Lower lobe of right lung (tissue), 2 donors: ENCODE results near the gene TMEM212. TPM values are rescaled to one million over a fixed set of nuclear protein-coding genes. Genes with fewer than 3 reads are reported as not detected.

Source experiments
- ATAC-seq, 2 donors: fragments of 200-7000 bp; cut with Tn5 transposase; one replicate each; pipeline ENCODE4 v1.9.1; 2020 to 2022; ENCODE audit warnings: mild to moderate bottlenecking in 2 of 2, moderate library complexity in 2 of 2
- DNase-seq: peaks from one replicate; pipeline ENCODE4 v3.0.0-alpha.2; 2020
- H3K27ac ChIP-seq: fragments of 200-600 bp; one replicate; pipeline ENCODE4 v1.8.0; 2022
- H3K27me3 ChIP-seq: fragments of 200-600 bp; one replicate; pipeline ENCODE4 v1.8.0; 2022; ENCODE audit warnings: low read depth
- H3K36me3 ChIP-seq: fragments of 200-600 bp; one replicate; pipeline ENCODE4 v1.8.0; 2022; ENCODE audit warnings: mild to moderate bottlenecking
- H3K4me1 ChIP-seq: fragments of 200-600 bp; one replicate; pipeline ENCODE4 v1.8.0; 2022
- H3K4me3 ChIP-seq: fragments of 200-600 bp; one replicate; pipeline ENCODE4 v1.8.0; 2022; ENCODE audit warnings: mild to moderate bottlenecking
- H3K9me3 ChIP-seq: fragments of 200-600 bp; one replicate; pipeline ENCODE4 v1.8.0; 2022
- CTCF ChIP-seq: fragments of 200-600 bp; IDR thresholded peaks from one replicate; pipeline ENCODE4 v1.8.0; 2022; ENCODE audit warnings: antibody characterized with exemption, mild to moderate bottlenecking
- intact Hi-C: fragments of 100-400 bp; cut with DNase I; formaldehyde crosslinking; loops from one replicate; pipeline ENCODE4 v1.11.0; 2022
- total RNA-seq: library from RNA; stranded (reverse); fragmentation: NEBNext Ultra II Directional; extraction: Animal tissue kit (Norgen Biotek cat#: 25700); gene quantifications from one replicate; pipeline ENCODE4 v1.2.1, GENCODE V29; 2021
- donor health status: DM: no; HTN: yes; CAD: no; lungs with severe emphysema.

TMEM212 gene
- total RNA-seq, 1 donor from 2014 or later: 5.2 TPM

DNA sequence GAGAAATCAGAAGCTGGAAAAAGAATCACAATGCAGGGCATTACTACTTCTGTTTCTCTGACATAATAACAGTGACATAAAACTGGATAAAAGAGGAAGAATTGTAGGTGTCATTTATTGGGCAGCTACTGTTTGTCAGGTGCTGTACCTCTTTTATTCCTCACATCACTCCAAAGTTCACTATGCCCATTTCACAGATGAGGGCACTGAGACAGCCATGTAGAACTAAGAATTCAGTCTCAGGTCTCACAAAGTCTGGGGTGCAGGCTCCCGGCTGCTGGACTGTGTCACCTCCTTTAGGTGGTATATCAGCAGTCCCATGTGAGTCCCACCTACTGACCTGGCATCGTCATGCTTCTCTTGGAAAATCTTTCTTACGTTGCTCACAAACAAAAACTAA is 20.8 kb downstream of the TMEM212 start:
- no peaks in the 10 kb centered on the region for H3K27me3 ChIP-seq
- no peak overlapping the region for H3K4me3 ChIP-seq
- DNase-seq (no peak), ATAC-seq (no peak)
- peaks cover 18% of the 10 kb centered on the region for H3K4me1 ChIP-seq
- no peak overlapping the region for H3K27ac ChIP-seq
- intact Hi-C loops: no loop called here
- H3K9me3 ChIP-seq: no peaks in the 10 kb centered on the region
- no peaks in the 10 kb centered on the region for H3K36me3 ChIP-seq
- no peak for TF ChIP-seq CTCF

- ATAC-seq: no peak
- no peak overlapping the region for H3K27ac ChIP-seq
- no peaks in the 10 kb centered on the region for H3K9me3 ChIP-seq
- H3K27me3 ChIP-seq: no peaks in the 10 kb centered on the region
- H3K4me1 ChIP-seq: peaks cover 18% of the 10 kb centered on the region
- no peaks in the 10 kb centered on the region for H3K36me3 ChIP-seq
- no peak for TF ChIP-seq CTCF
- intact Hi-C loops: no loop called here
- no peak overlapping the region for H3K4me3 ChIP-seq
- DNase-seq: no peak
Measured at GRCh38 chr3:171865191-171865865, 22.2 kb downstream of the TMEM212 start.

DNA sequence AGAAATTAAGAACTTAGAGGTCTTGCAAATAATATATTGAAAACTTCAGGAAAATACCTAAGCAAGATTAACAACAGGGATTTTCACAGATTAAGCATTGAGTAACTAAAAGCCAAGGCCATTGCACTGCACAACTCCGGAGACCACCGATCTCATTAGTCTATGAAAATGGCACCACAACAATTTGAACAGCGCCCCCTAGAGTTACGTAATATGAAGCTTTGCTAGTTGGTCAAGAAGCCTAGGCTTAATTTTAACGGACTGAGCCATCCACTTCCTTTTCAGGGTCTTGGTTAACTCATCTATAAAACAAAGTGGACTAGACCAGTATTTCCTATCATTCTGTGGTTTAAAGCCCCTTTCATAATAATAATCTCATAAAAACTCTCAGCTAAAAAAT is 24.8 kb downstream of the TMEM212 start:
- Histone ChIP-seq H3K27me3 (no peaks in the 10 kb centered on the region), H3K4me3 (no peak overlapping the region), H3K27ac (no peak overlapping the region), H3K4me1 (peaks cover 6% of the 10 kb centered on the region), H3K36me3 (no peaks in the 10 kb centered on the region), H3K9me3 (no peaks in the 10 kb centered on the region)
- intact Hi-C loops: no loop called here
- DNase-seq: no peak
- no peak for ATAC-seq
- peak; percentile 28 for TF ChIP-seq CTCF

GRCh38 chr3:171871392-171872274 is 28.5 kb downstream of the TMEM212 start:
- Histone ChIP-seq H3K4me1 (peaks cover 34% of the 10 kb centered on the region), H3K36me3 (no peaks in the 10 kb centered on the region), H3K9me3 (no peaks in the 10 kb centered on the region), H3K27ac (no peak overlapping the region), H3K4me3 (no peak overlapping the region), H3K27me3 (no peaks in the 10 kb centered on the region)
- intact Hi-C loops: no loop called here
- no peak for TF ChIP-seq CTCF
- no peak for ATAC-seq
- no peak for DNase-seq

DNA sequence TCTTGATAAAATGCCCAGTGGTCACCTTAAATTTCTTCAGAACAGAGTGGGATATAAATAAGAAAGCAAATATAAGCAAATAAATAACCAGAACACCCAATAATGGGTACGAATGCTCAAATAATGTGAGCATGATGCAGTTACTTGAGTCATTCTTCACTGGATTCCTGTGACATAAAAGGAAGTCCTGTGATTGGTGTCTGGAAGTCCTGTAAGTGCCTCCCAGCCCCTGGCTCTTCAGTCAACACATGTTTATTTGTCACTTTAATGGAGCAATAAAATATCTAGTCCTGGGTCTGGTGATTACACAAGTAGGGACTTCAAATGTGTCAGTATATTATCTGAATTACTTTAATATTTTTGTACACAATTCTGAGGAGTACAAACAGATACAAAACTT is 30.4 kb downstream of the TMEM212 start:
- DNase-seq: no peak
- peaks cover 46% of the 10 kb centered on the region for H3K4me1 ChIP-seq
- H3K9me3 ChIP-seq: no peaks in the 10 kb centered on the region
- no peak for TF ChIP-seq CTCF
- ATAC-seq: no peak
- no peak overlapping the region for H3K4me3 ChIP-seq
- peak overlapping the region; percentile 70 for H3K27ac ChIP-seq
- intact Hi-C loops: no loop called here
- H3K36me3 ChIP-seq: no peaks in the 10 kb centered on the region
- no peaks in the 10 kb centered on the region for H3K27me3 ChIP-seq
